HUES48 (cell line): ENCODE results near the gene HYI.

Experiments
- H3K27ac ChIP-seq: one replicate; pipeline ENCODE4 v1.7.0; 2013; ENCODE audit warnings: low read depth, low read length, inconsistent platforms
- H3K27me3 ChIP-seq: 2 replicates; pipeline ENCODE4 v1.6.1; 2013; ENCODE audit warnings: mild to moderate bottlenecking, low read length; ENCODE audit not compliant: control insufficient read depth, insufficient read depth
- H3K36me3 ChIP-seq: 2 replicates; pipeline ENCODE4 v1.6.1; 2013; ENCODE audit warnings: low read length; ENCODE audit not compliant: control insufficient read depth, insufficient read depth
- H3K4me1 ChIP-seq: 2 replicates; pipeline ENCODE4 v1.6.1; 2013; ENCODE audit warnings: mild to moderate bottlenecking, low read length; ENCODE audit not compliant: control insufficient read depth, insufficient read depth
- H3K4me3 ChIP-seq: 2 replicates; pipeline ENCODE4 v1.5.1; 2013; ENCODE audit warnings: mild to moderate bottlenecking, low read depth, low read length
- H3K9ac ChIP-seq: 2 replicates; pipeline ENCODE4 v1.6.1; 2013; ENCODE audit warnings: mild to moderate bottlenecking, low read depth, low read length, moderate library complexity
- H3K9me3 ChIP-seq: 2 replicates; pipeline ENCODE4 v1.6.1; 2013; ENCODE audit warnings: low read length; ENCODE audit not compliant: control insufficient read depth, insufficient read depth

The HYI gene

GRCh38 chr1:43450251-43450941 is 3.3 kb downstream of the HYI start:
- no peaks in the 10 kb centered on the region for H3K9me3 ChIP-seq
- H3K27ac ChIP-seq, result no peak overlapping the region
- H3K36me3 ChIP-seq, result peaks cover 60% of the 10 kb centered on the region
- peaks cover 13% of the 10 kb centered on the region for H3K4me1 ChIP-seq
- no peaks in the 10 kb centered on the region for H3K27me3 ChIP-seq
- no peak overlapping the region for H3K9ac ChIP-seq
- no peak overlapping the region for H3K4me3 ChIP-seq

GRCh38 chr1:43449708-43450069 is 4.0 kb downstream of the HYI start:
- Histone ChIP-seq H3K27ac (no peak overlapping the region), H3K27me3 (no peaks in the 10 kb centered on the region), H3K4me1 (peaks cover 13% of the 10 kb centered on the region), H3K4me3 (no peak overlapping the region), H3K36me3 (peaks cover 60% of the 10 kb centered on the region), H3K9ac (no peak overlapping the region), H3K9me3 (no peaks in the 10 kb centered on the region)

- Histone ChIP-seq H3K9ac (no peak overlapping the region), H3K4me3 (no peak overlapping the region), H3K27me3 (no peaks in the 10 kb centered on the region), H3K27ac (no peak overlapping the region), H3K4me1 (peaks cover 10% of the 10 kb centered on the region), H3K9me3 (no peaks in the 10 kb centered on the region), H3K36me3 (peaks cover 60% of the 10 kb centered on the region)
These were observed 4.6 kb downstream of the HYI start for GRCh38 chr1:43448955-43449707.

- Histone ChIP-seq H3K4me3 (no peak overlapping the region), H3K9ac (no peak overlapping the region), H3K27me3 (no peaks in the 10 kb centered on the region), H3K36me3 (peaks cover 69% of the 10 kb centered on the region), H3K9me3 (no peaks in the 10 kb centered on the region), H3K27ac (no peak overlapping the region), H3K4me1 (peaks cover 8% of the 10 kb centered on the region)
These were observed 5.6 kb downstream of the HYI start for GRCh38 chr1:43447891-43448708.

- Histone ChIP-seq H3K4me3 (no peak overlapping the region), H3K27me3 (no peaks in the 10 kb centered on the region), H3K9ac (no peak overlapping the region), H3K27ac (no peak overlapping the region), H3K9me3 (no peaks in the 10 kb centered on the region), H3K36me3 (peaks cover 78% of the 10 kb centered on the region), H3K4me1 (no peaks in the 10 kb centered on the region)
These were observed 6.6 kb downstream of the HYI start for GRCh38 chr1:43446881-43447835.

- H3K27me3 ChIP-seq, result no peaks in the 10 kb centered on the region
- no peak overlapping the region for H3K27ac ChIP-seq
- no peak overlapping the region for H3K4me3 ChIP-seq
- peaks cover 76% of the 10 kb centered on the region for H3K36me3 ChIP-seq
- H3K9me3 ChIP-seq, result no peaks in the 10 kb centered on the region
- H3K9ac ChIP-seq, result no peak overlapping the region
- no peaks in the 10 kb centered on the region for H3K4me1 ChIP-seq
These were observed 7.4 kb downstream of the HYI start for GRCh38 chr1:43446388-43446740.

GRCh38 chr1:43445606-43446387 is 7.9 kb downstream of the HYI start:
- Histone ChIP-seq H3K4me1 (no peaks in the 10 kb centered on the region), H3K27ac (no peak overlapping the region), H3K4me3 (no peak overlapping the region)

GRCh38 chr1:43444836-43445235 is 8.9 kb downstream of the HYI start:
- no peak overlapping the region for H3K27ac ChIP-seq
- H3K9me3 ChIP-seq, result no peaks in the 10 kb centered on the region
- no peaks in the 10 kb centered on the region for H3K4me1 ChIP-seq
- no peak overlapping the region for H3K4me3 ChIP-seq
- H3K27me3 ChIP-seq, result no peaks in the 10 kb centered on the region
- H3K36me3 ChIP-seq, result peaks cover 69% of the 10 kb centered on the region
- H3K9ac ChIP-seq, result no peak overlapping the region

More at GRCh38 chr1:43445606-43446387, 7.9 kb downstream of the HYI start:
- Histone ChIP-seq H3K27me3 (no peaks in the 10 kb centered on the region), H3K9me3 (no peaks in the 10 kb centered on the region), H3K36me3 (peaks cover 74% of the 10 kb centered on the region), H3K9ac (no peak overlapping the region)

GRCh38 chr1:43444151-43444828 is 9.4 kb downstream of the HYI start:
- Histone ChIP-seq H3K27ac (no peak overlapping the region), H3K36me3 (peaks cover 69% of the 10 kb centered on the region), H3K4me1 (no peaks in the 10 kb centered on the region), H3K27me3 (no peaks in the 10 kb centered on the region), H3K9me3 (no peaks in the 10 kb centered on the region), H3K9ac (no peak overlapping the region), H3K4me3 (no peak overlapping the region)
